ENCODE results near the gene TMPRSS13.

DNA sequence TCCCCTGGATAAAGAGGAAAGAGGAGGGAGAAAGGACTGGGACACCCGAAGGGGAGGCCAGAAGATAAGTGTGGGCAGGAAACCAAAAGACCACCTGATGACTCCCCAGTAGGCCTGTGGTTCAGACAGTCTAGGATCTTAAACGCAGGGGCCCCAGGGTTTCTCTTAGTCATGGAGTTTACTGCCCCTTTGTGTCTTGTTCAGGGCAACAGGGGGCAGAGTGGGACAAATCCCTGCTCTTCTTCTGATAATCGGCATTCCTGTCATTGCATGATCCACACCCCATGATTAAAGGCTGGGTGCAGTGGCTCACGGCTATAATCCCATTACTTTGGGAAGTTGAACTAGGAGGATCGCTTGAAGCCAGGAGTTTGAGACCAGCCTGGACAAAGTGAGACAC lies 4.7 kb upstream of the TMPRSS13 start:
- no peak for TF ChIP-seq ZC3H10 (CRISPR knock-in tag; IDR thresholded peaks at IDR 0.05)
- TF ChIP-seq, protein P1, sequence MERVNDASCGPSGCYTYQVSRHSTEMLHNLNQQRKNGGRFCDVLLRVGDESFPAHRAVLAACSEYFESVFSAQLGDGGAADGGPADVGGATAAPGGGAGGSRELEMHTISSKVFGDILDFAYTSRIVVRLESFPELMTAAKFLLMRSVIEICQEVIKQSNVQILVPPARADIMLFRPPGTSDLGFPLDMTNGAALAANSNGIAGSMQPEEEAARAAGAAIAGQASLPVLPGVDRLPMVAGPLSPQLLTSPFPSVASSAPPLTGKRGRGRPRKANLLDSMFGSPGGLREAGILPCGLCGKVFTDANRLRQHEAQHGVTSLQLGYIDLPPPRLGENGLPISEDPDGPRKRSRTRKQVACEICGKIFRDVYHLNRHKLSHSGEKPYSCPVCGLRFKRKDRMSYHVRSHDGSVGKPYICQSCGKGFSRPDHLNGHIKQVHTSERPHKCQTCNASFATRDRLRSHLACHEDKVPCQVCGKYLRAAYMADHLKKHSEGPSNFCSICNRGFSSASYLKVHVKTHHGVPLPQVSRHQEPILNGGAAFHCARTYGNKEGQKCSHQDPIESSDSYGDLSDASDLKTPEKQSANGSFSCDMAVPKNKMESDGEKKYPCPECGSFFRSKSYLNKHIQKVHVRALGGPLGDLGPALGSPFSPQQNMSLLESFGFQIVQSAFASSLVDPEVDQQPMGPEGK (CRISPR knock-in tag; IDR thresholded peaks at IDR 0.05; ENCODE audit: borderline replicate concordance) = no peak

Data from SK-N-SH treated with all-trans-retinoic acid at 6 μM for 48 hours (cell line).